Activated gamma-delta T cell treated with anti-CD3 and anti-CD28 coated beads, Interleukin-2, amount 50 U/mL, for 16 hours (primary cell): ENCODE results near the gene GAMT.

Experiments used
- DNase-seq: peaks from one replicate; pipeline ENCODE4 v3.0.0-alpha.2; 2020; ENCODE audit warnings: low read depth

Gene GAMT

GRCh38 chr19:1418496-1418775 is 17.1 kb upstream of the GAMT start:
- no peak for DNase-seq

GRCh38 chr19:1417681-1418495 is 16.5 kb upstream of the GAMT start:
- DNase-seq, result no peak

DNA sequence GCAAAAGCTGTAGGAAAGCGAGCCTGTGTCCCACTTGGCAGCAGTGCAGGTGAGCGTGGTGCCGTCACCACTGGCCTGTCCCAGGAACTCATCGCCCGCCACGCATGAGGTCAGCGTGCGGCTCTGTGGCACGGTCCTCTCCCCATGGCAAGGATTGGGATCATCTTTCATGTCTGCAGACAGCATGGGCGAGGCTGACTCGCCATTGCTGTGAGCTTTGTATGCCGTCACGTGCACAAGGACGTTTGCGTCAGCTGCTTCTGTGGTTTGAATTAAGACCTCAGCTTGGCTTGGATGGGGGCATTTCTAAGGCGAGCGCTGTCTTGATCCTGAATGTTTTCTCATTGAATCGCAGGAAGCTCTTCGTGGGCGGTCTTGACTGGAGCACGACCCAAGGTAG is 15.8 kb upstream of the GAMT start:
- DNase-seq, result no peak

DNA sequence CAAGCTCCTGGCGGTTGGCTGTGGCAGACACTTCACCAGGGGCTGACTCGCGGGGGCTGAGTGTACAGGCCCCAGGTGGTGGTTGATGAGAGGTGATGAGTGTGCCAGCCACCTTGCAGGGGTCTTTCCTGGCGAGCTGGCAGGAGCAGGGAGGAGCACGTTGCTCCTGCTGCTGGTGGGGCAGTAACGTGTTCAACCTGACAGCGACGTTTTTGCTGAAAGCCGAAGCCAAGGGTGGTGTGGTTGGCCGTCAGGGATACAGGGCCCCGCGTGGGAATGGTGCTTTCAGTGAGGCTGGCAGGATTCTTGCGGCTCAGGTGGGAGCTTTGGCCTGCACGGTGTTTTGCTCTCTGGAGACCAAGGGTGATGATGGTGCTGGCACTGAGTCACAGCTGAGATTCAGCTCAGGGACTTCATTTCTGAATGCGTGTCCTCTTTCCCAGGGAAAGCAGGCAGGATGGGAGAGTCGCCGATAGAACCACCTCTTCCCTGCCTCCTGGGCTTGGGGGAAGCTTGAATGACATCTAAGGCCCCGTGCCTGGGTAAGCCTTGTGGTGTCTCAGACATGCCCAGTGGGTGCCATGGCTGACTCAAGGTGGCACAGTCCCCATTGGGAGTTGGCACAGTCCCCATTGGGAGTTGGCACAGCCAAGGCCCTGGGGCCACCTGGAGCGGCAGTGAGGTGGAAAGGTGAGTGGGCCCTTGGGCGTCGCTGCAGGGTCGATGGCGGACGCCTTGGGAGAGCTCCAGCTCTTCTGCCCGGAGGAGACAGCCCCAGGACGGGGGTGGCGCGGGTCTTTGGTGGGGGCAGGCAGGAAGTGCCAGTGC is 14.9 kb upstream of the GAMT start:
- DNase-seq, result no peak

DNA sequence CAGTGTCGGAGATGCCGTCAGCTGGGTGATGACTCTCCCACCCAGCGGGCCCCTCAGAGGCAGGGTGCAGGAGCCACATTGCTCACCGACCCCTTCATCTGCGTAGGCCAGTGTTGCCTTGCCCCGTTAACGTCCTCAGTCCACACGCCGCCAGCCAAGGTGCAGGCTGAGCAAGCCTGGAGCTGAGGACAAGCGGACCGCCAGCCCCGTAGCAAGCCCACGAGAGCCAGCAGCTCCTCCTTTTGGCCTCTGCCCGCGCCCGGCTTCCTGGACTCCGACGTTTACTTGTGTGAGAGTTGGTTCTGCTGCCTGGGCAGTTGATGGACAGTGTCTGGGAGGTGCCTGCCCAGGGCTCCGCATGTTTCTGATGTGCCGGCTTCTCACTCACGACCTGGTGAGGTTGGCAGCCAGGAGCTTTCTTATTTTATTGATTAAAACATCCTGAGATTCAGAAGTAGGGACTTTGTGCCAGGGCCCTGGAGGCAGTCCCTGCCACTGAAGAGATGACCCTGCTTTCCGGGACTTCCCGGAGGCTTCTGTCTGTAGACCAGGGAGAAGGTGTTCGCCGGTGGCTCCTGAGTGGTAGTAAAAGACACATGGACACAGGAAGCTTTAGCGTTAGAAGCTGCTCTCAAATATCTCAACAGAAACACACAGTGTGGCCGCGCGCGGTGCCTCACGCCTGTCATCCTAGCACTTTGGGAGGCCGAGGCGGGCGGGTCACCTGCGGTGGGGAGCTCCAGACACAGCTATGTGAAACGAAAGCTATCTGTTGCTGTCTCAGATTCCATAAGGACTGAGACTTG is 11.9 kb upstream of the GAMT start:
- no peak for DNase-seq

- no peak for DNase-seq
Measured at GRCh38 chr19:1412323-1412923, 11.1 kb upstream of the GAMT start.

GRCh38 chr19:1411255-1412191 is 10.2 kb upstream of the GAMT start:
- no peak for DNase-seq

DNA sequence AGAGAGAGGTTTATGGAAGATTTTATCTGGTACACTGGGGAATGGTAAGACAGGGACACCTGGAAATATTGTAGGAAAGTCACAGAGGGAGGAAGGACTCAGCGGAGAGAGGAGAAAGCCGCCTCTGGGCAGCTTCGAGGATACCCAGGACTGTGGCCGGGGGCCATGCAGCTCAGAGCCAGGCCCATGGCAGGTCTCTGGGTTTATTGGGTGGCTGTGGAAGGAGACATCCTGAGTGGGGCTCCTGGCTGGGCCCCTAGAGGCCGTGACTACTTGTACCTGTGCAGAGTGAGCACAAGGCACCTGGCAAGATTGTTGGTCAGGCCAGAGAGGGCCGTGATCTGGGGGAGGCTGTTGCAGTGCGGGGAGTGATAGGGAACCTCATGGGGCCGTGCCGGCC is 9.4 kb upstream of the GAMT start:
- DNase-seq, result no peak

- no peak for DNase-seq
Measured at GRCh38 chr19:1410136-1410786, 8.9 kb upstream of the GAMT start.

GRCh38 chr19:1409204-1410005 is 8.1 kb upstream of the GAMT start:
- no peak for DNase-seq

DNA sequence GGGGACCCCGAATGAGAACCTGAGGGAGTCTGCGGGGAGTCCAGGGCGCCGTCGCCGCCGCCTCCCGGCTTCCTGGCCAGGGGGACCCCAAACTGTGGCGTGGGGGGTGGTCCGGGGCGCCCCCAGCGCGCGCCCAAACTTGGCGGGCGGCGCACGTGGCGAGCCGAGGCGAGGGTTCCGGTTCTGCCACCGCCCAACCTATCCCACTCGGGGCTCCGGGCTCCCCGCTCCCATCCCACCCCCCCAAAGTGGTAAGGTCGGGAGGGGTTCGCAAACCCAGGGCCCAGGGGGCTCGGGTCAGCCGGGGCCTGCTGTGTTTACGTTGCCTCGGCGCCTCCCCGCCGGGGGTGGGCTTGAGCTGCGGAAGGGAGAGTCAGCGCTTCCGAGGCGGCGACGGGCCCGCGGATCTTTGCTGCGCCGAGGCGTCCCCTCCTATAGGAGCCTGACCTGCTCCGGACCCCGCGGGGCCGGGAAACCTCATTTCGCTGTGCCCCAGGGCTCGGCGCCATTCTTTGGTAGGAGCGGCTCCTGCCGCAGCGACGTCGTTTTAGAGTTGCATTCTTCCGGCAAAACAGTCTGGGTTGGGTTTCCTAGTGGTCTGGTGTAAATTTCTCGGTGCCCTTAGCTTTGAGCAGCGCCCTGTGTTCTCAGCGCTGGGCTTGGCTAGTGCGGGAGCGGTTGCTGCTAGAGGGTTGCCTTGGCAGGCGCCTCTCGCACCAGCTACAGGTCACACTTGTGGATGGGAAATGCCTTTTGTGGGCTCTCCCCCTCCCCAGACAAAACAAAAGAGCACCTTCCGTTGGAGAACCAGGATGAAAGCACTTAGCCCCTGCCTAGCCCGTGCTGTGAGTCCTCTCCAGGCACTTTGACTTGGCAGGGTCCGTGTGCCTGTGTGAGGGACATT is 7.2 kb upstream of the GAMT start:
- peak; percentile 34 for DNase-seq

DNA sequence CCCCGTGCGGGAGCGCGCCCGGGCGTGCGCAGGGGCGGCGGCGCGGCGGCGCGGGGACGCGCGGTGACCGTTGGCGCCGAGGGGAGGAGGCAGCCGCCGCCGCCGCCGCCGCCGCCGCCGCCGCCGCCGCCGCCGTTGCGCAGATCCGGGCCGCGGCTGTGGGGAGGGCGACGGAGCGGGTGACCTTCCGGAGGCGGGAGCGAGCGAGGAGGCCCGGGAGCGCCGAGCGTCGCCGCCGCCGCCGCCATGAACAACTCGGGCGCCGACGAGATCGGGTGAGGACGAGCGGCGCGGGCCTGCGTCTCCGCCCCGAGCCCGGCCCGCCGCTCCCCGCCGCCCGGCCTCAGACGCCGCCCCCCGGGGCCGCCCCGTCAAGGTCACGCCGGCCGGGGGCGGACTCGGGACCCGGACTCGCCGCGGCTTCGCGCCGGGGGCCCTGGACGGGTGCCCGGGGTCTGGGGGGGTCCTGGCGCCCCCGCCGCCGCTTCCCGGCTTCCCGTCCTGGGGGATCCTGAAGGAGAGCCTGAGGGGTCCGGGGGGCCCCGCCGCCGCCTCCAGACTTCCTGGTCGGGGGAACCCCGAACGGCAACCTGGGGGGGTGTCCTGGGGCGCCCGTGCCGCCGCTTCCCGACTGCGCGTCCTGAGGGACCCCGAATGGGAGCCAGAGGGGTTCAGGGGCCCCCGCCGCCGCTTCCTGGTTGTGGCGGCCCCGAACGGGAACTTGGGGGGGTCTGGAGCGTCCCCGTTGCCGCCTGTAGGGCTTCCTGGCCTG is 6.4 kb upstream of the GAMT start, which contains the start of gene DAZAP1:
DAZAP1 (plus strand) TSS at position 59 of the 772 bp plus-strand sequence; CDS start at position 247, 188 bp downstream.
- DNase-seq, result peak; percentile 38

GRCh38 chr19:1406774-1407527 is 5.6 kb upstream of the GAMT start:
- peak; percentile 99 for DNase-seq

GRCh38 chr19:1402411-1403070 is 1.2 kb upstream of the GAMT start:
- no peak for DNase-seq

DNA sequence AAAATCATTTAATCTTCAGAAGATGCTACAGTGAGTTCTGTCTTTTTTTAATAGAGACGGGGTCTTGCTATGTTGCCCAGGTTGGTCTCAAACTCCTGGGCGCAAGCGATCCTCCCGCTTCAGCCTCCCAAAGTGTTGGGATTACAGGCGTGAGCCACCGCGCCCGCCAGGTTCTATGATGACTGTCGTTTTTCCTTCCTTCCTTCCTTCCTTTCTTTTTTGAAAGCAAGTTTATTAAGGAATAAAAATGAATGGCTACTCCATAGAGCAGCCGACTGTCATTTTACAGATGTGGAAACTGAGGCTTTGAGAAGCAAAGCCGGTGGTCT is 511 bp upstream of the GAMT start:
- no peak for DNase-seq

- no peak for DNase-seq
Measured at GRCh38 chr19:1400281-1401137, 833 bp downstream of the GAMT start.
